H1 (cell line): ENCODE results near the gene GNA12. TPM values are rescaled to one million over a fixed set of nuclear protein-coding genes. Genes with fewer than 3 reads are reported as not detected.

Experiments used
- polyA plus RNA-seq, 7 experiments: library from polyadenylated mRNA; depleted of rRNA in 3 of 7; stranded (reverse) in 5 of 7; unstranded in 2 of 7; fragments of >200 nt in 5 of 7; fragments of 200-250 nt in 2 of 7; gene quantifications; 1 replicate in 5 of 7; 2 replicates in 1 of 7; 4 replicates in 1 of 7; pipeline versions ENCODE4 v1.2.1 to v1.2.3, GENCODE V29; 2011 to 2013; ENCODE audit warnings: missing spikeins in 2 of 7, mixed read lengths in 2 of 7
- total RNA-seq: library from RNA; stranded (reverse); fragmentation: NEBNext Ultra II Directional; extraction: Animal tissue kit (Norgen Biotek cat#: 25700); gene quantifications from 2 replicates; pipeline ENCODE4 v1.2.1, GENCODE V29; 2021
- TF ChIP-seq, protein P1 (sequence below): IDR thresholded peaks from 2 replicates; pipeline ENCODE4 v1.6.1; 2011; ENCODE audit warnings: low read length, improper control_type of control experiment

GNA12 gene
- total and polyA plus RNA-seq, 2 of the 8 experiments (the other 6 are each of a cell fraction or from before 2014, with no cell fraction given) = 96.5 to 109 TPM

DNA sequence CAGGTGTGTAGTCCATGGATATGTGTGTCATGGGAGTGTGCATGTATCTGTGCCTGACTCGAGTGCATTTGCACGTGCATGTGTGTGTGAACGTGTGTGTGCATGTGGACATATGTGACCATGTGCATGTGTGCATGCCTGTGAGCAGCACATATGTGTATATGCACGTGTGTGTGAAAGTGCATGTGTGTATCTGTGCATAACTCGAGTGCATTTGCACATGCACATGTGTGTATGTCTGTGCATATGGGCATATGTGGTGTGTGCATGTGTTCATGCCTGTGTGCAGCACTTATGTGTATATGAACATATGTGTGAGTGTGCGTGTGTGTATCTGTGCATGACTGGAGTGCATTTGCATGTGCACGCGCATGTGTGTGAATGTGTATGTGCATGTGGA is 35.2 kb upstream of the GNA12 start (continued):
- TF ChIP-seq, protein P1, sequence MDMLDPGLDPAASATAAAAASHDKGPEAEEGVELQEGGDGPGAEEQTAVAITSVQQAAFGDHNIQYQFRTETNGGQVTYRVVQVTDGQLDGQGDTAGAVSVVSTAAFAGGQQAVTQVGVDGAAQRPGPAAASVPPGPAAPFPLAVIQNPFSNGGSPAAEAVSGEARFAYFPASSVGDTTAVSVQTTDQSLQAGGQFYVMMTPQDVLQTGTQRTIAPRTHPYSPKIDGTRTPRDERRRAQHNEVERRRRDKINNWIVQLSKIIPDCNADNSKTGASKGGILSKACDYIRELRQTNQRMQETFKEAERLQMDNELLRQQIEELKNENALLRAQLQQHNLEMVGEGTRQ = no peak
- TF ChIP-seq, all 59 proteins: peak for 0
